OCI-LY3 (cell line): Measurements from ENCODE around the gene VSIG10L.

ENCODE experiments used
- EZH2phosphoT487 ChIP-seq: fragments of 200-600 bp; shearing (Covaris generic); IDR thresholded peaks from 2 replicates; pipeline ENCODE4 v1.6.1; 2018; ENCODE audit warnings: antibody characterized with exemption, mixed run types, low read depth
- TF ChIP-seq, protein P1 (sequence below): fragments of 200-600, 300-600 bp; sonication (generic); IDR thresholded peaks from 2 replicates; pipeline ENCODE4 v1.5.1; 2014; ENCODE audit warnings: antibody characterized with exemption, low read length, low read depth

DNA sequence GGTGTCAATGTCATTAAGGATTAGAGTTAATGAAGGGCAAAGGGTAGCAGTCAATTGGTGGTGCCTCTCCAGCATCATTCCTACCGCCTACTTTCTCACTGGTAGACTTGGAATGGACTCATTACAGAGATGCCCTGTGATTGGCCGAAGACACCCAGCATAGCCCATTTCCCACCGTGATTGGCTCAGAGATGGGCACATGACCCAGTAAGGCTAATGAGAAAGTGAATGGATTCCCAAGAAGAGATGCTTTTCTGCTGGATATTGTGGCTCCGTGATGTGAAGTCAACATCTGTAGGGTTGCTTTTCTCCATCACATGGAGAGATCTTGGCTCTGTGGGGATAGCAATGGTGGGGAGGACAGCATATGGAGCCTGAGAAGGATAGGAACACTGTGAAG lies 11.6 kb downstream of the VSIG10L start:
- TF ChIP-seq, protein P1, sequence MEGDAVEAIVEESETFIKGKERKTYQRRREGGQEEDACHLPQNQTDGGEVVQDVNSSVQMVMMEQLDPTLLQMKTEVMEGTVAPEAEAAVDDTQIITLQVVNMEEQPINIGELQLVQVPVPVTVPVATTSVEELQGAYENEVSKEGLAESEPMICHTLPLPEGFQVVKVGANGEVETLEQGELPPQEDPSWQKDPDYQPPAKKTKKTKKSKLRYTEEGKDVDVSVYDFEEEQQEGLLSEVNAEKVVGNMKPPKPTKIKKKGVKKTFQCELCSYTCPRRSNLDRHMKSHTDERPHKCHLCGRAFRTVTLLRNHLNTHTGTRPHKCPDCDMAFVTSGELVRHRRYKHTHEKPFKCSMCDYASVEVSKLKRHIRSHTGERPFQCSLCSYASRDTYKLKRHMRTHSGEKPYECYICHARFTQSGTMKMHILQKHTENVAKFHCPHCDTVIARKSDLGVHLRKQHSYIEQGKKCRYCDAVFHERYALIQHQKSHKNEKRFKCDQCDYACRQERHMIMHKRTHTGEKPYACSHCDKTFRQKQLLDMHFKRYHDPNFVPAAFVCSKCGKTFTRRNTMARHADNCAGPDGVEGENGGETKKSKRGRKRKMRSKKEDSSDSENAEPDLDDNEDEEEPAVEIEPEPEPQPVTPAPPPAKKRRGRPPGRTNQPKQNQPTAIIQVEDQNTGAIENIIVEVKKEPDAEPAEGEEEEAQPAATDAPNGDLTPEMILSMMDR = no peak
- no peak for TF ChIP-seq EZH2phosphoT487
